Psoas muscle (tissue), 8 donors: Measurements from ENCODE around the gene DTNB. TPM values are rescaled to one million over a fixed set of nuclear protein-coding genes. Genes with fewer than 3 reads are reported as not detected.

ENCODE experiments used
- ATAC-seq, 4 donors: fragments of 200-7000 bp; cut with Tn5 transposase; one replicate each; pipeline ENCODE4 v1.9.1; 2020; ENCODE audit warnings: moderate library complexity in 3 of 4, mild to moderate bottlenecking in 2 of 4
- DNase-seq, 2 donors: peaks; one replicate each; pipeline ENCODE4 v3.0.0-alpha.2; 2020
- H3K27ac ChIP-seq: fragments of 200-600 bp; one replicate; pipeline ENCODE4 v1.8.0; 2022
- H3K27me3 ChIP-seq, 3 donors: fragments of 200-600 bp in 1 of 3; one replicate each; pipeline versions ENCODE4 v1.6.1 to v1.8.0; 2013 to 2022; ENCODE audit warnings: low read length in 2 of 3, mild to moderate bottlenecking in 2 of 3, moderate library complexity in 1 of 3; ENCODE audit not compliant: insufficient read depth in 3 of 3
- H3K36me3 ChIP-seq, 2 donors: fragments of 200-600 bp in 1 of 2; one replicate each; pipeline versions ENCODE4 v1.6.1 to v1.8.0; 2013 to 2022; ENCODE audit warnings: low read depth in 1 of 2, mild to moderate bottlenecking in 1 of 2, moderate library complexity in 1 of 2; ENCODE audit not compliant: insufficient read depth in 1 of 2
- H3K4me1 ChIP-seq: fragments of 200-600 bp; one replicate; pipeline ENCODE4 v1.8.0; 2022
- H3K4me3 ChIP-seq: fragments of 200-600 bp; one replicate; pipeline ENCODE4 v1.8.0; 2022; ENCODE audit warnings: mild to moderate bottlenecking
- H3K9me3 ChIP-seq: fragments of 200-600 bp; one replicate; pipeline ENCODE4 v1.8.0; 2022
- CTCF ChIP-seq: fragments of 200-600 bp; IDR thresholded peaks from one replicate; pipeline ENCODE4 v1.8.0; 2022; ENCODE audit warnings: antibody characterized with exemption
- WGBS, 3 donors: extraction: QIAGEN DNeasy Blood & Tissue Kit; methylation state at CpG; one replicate each; pipeline versions ENCODE4 v1.1.6 to v1.1.7; 2013; 5-methylcytosine and 5-hydroxymethylcytosine counted together
- intact Hi-C, 2 donors: fragments of 100-400 bp; cut with DNase I; formaldehyde crosslinking; loops; one replicate each; pipeline versions ENCODE4 v1.11.0 to v1.14.2; 2022
- polyA plus RNA-seq, 3 donors: library from polyadenylated mRNA; stranded (reverse); fragments of 200-250 nt; gene quantifications; one replicate each; pipeline ENCODE4 v1.2.3, GENCODE V29; 2013
- total RNA-seq, 4 donors: library from RNA; stranded (reverse); fragmentation: NEBNext Ultra II Directional in 2 of 4; extraction: Animal tissue kit (Norgen Biotek cat#: 25700) in 2 of 4; gene quantifications; one replicate each; pipeline versions ENCODE4 v1.2.1 to v1.2.4, GENCODE V29; 2021 to 2023
- donor health status: healthy with polysubstance abuse.
- donor health status: DM: no; HTN: no; CAD: no; lungs with moderate emphysema.
- donor health status: Bipolar disorder and iron deficiency.
- donor health status: healthy.
- donor health status: DM: yes; HTN: yes; CAD: no.
- donor health status: DM: no; HTN: no; CAD: no.
- donor health status: DM: no; HTN: no; CAD: no.
- donor health status: DM: yes; HTN: yes; CAD: no.

Gene DTNB
- total and polyA plus RNA-seq, 7 donors = 2.3 to 6.3 (median 4.2) TPM

- H3K27ac ChIP-seq = no peak overlapping the region
These were observed 220.0 kb downstream of the DTNB start for GRCh38 chr2:25453199-25453905.

GRCh38 chr2:25448808-25449207 lies 224.6 kb downstream of the DTNB start:
- 90 to 95% (median 95%) methylated on average over 5 to 6 of the region's 6 CpGs for WGBS, 3 donors
- H3K36me3 ChIP-seq = no peaks in the 10 kb centered on the region
- no peak for TF ChIP-seq CTCF
- H3K4me3 ChIP-seq = no peak overlapping the region
- intact Hi-C loops = no loop called here
- no peaks in the 10 kb centered on the region for H3K27me3 ChIP-seq
- no peaks in the 10 kb centered on the region for H3K4me1 ChIP-seq
- ATAC-seq (no peak), DNase-seq (no peak)
- no peaks in the 10 kb centered on the region for H3K9me3 ChIP-seq
- H3K27ac ChIP-seq = no peak overlapping the region

More at GRCh38 chr2:25453199-25453905, 220.0 kb downstream of the DTNB start:
- intact Hi-C loops = no loop called here
- Histone ChIP-seq H3K36me3 (no peaks in the 10 kb centered on the region), H3K4me3 (no peak overlapping the region), H3K9me3 (no peaks in the 10 kb centered on the region), H3K27me3 (no peaks in the 10 kb centered on the region), H3K4me1 (no peaks in the 10 kb centered on the region)
- WGBS, 3 donors = 66 to 71% (median 70%) methylated on average over 3 of the region's 3 CpGs
- TF ChIP-seq CTCF = no peak
- ATAC-seq (peak in 2 of 4 donors; percentile 68 to 71), DNase-seq (no peak)

- TF ChIP-seq CTCF = no peak
- Histone ChIP-seq H3K4me3 (no peak overlapping the region), H3K4me1 (no peaks in the 10 kb centered on the region), H3K9me3 (no peaks in the 10 kb centered on the region), H3K27ac (no peak overlapping the region), H3K36me3 (no peaks in the 10 kb centered on the region), H3K27me3 (no peaks in the 10 kb centered on the region)
- WGBS, 3 donors = 77 to 91% (median 90%) methylated on average over 1 of the region's 1 CpG
- DNase-seq = no peak
- ATAC-seq = no peak
- intact Hi-C loops = no loop called here
These were observed 226.4 kb downstream of the DTNB start for GRCh38 chr2:25447018-25447417.

- no peaks in the 10 kb centered on the region for H3K36me3 ChIP-seq
- DNase-seq = no peak
- H3K27ac ChIP-seq = no peak overlapping the region
- no peaks in the 10 kb centered on the region for H3K27me3 ChIP-seq
- no peaks in the 10 kb centered on the region for H3K4me1 ChIP-seq
- H3K9me3 ChIP-seq = no peaks in the 10 kb centered on the region
- WGBS, 3 donors = 82 to 93% (median 92%) methylated on average over 4 of the region's 4 CpGs
- TF ChIP-seq CTCF = no peak
- ATAC-seq = no peak
- no peak overlapping the region for H3K4me3 ChIP-seq
- intact Hi-C loops = no loop called here
These were observed 227.3 kb downstream of the DTNB start for GRCh38 chr2:25446122-25446521.

- no peaks in the 10 kb centered on the region for H3K27me3 ChIP-seq
- no peaks in the 10 kb centered on the region for H3K4me1 ChIP-seq
- no peaks in the 10 kb centered on the region for H3K9me3 ChIP-seq
- H3K27ac ChIP-seq = no peak overlapping the region
- no peak overlapping the region for H3K4me3 ChIP-seq
- ATAC-seq (no peak), DNase-seq (no peak)
- no peaks in the 10 kb centered on the region for H3K36me3 ChIP-seq
- intact Hi-C loops = no loop called here
- TF ChIP-seq CTCF = no peak
- 83 to 88% (median 85%) methylated on average over 8 of the region's 8 CpGs for WGBS, 3 donors
These were observed 227.9 kb downstream of the DTNB start for GRCh38 chr2:25445464-25445863.
